ENCODE data around the gene OSBPL3.

DNA sequence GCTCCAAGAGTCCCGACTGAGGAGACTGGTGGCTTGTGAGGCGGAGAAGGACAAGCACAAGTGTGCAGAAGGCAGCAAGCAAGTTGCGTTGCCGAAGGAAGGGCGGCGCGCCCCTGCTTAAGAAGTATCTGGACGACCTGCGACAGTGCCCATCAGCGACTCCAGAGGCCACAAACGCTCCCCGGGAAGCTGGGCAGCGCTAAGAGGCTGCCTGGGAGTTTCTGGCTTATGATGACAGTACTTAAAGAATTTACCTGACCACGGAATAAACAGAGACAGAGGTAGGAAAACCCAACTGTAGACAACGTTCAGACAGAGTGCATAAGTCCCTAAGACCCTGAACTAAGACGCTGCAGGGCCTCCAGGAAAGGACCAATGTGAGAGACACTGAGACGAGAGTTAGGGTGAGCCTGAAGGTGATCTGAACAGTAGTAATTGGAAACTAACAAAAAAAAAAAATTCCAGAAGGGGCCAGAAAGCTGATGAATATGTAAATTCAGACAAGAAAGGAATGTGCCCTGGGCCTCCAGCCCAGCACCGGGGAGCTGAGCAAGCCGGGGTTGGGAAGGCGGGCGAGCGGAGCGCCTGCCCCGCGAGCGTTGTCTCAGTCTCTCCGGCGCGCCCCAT is 1.0 kb downstream of the OSBPL3 start:
- TF ChIP-seq, protein P1, sequence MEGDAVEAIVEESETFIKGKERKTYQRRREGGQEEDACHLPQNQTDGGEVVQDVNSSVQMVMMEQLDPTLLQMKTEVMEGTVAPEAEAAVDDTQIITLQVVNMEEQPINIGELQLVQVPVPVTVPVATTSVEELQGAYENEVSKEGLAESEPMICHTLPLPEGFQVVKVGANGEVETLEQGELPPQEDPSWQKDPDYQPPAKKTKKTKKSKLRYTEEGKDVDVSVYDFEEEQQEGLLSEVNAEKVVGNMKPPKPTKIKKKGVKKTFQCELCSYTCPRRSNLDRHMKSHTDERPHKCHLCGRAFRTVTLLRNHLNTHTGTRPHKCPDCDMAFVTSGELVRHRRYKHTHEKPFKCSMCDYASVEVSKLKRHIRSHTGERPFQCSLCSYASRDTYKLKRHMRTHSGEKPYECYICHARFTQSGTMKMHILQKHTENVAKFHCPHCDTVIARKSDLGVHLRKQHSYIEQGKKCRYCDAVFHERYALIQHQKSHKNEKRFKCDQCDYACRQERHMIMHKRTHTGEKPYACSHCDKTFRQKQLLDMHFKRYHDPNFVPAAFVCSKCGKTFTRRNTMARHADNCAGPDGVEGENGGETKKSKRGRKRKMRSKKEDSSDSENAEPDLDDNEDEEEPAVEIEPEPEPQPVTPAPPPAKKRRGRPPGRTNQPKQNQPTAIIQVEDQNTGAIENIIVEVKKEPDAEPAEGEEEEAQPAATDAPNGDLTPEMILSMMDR (IDR thresholded peaks at IDR 0.05), result no peak
- no peak for TF ChIP-seq POLR2AphosphoS5 (IDR thresholded peaks at IDR 0.05; ENCODE audit: low read depth, low read length)

Data from Panc1 (cell line).